Transverse colon (tissue), 4 donors: ENCODE results near the gene TPPP2.
"Not testable (repeated sequence)": the region's sequence is repeated elsewhere in the genome, so short reads cannot be mapped to it uniquely, and the experiment has no call there.

Experiments used
- POLR2A ChIP-seq: fragments of 450-650 bp; IDR thresholded peaks from one replicate; pipeline ENCODE4 v1.6.1; 2016; ENCODE audit warnings: antibody characterized with exemption, mild to moderate bottlenecking, moderate library complexity
- POLR2AphosphoS5 ChIP-seq, 3 donors: sonication (generic); formaldehyde crosslinking; IDR thresholded peaks; one replicate each; pipeline ENCODE4 v1.6.1; 2016; ENCODE audit warnings: antibody characterized with exemption in 3 of 3
- TF ChIP-seq, protein P1 (sequence below), 5 experiments: fragments of 200-600 bp in 3 of 5; fragments of 450-650 bp in 2 of 5; sonication (generic) in 3 of 5; IDR thresholded peaks; 1 replicate in 2 of 5; 2 replicates in 3 of 5; pipeline ENCODE4 v1.5.1; 2016 to 2017; ENCODE audit warnings: antibody characterized with exemption in 5 of 5, inconsistent platforms in 3 of 5, mild to moderate bottlenecking in 2 of 5, moderate library complexity in 1 of 5

DNA sequence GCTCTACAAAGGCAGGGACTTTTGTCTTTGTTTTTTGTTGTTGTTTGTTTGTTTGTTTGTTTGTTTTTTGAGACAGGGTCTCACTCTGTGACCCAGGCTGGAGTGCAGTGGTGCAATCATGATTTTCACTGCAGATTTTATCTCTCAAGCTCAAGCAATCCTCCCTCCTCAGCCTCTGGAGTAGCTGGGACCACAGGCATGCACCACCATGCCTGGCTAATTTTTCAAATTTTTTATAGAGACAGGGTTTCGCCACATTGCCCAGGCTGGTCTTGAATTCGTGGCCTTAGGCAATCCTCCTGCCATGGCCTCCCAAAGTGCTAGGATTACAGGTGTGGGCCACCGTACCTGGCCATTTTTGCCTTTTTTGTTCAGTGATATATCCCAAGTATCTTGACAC, 10.9 kb downstream of the TPPP2 start:
- TF ChIP-seq, protein P1, sequence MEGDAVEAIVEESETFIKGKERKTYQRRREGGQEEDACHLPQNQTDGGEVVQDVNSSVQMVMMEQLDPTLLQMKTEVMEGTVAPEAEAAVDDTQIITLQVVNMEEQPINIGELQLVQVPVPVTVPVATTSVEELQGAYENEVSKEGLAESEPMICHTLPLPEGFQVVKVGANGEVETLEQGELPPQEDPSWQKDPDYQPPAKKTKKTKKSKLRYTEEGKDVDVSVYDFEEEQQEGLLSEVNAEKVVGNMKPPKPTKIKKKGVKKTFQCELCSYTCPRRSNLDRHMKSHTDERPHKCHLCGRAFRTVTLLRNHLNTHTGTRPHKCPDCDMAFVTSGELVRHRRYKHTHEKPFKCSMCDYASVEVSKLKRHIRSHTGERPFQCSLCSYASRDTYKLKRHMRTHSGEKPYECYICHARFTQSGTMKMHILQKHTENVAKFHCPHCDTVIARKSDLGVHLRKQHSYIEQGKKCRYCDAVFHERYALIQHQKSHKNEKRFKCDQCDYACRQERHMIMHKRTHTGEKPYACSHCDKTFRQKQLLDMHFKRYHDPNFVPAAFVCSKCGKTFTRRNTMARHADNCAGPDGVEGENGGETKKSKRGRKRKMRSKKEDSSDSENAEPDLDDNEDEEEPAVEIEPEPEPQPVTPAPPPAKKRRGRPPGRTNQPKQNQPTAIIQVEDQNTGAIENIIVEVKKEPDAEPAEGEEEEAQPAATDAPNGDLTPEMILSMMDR (IDR thresholded peaks at IDR 0.05): not testable (repeated sequence)
- TF ChIP-seq POLR2A; POLR2AphosphoS5 (IDR thresholded peaks at IDR 0.05): not testable (repeated sequence)
